ENCODE data around the gene GPR35.

DNA sequence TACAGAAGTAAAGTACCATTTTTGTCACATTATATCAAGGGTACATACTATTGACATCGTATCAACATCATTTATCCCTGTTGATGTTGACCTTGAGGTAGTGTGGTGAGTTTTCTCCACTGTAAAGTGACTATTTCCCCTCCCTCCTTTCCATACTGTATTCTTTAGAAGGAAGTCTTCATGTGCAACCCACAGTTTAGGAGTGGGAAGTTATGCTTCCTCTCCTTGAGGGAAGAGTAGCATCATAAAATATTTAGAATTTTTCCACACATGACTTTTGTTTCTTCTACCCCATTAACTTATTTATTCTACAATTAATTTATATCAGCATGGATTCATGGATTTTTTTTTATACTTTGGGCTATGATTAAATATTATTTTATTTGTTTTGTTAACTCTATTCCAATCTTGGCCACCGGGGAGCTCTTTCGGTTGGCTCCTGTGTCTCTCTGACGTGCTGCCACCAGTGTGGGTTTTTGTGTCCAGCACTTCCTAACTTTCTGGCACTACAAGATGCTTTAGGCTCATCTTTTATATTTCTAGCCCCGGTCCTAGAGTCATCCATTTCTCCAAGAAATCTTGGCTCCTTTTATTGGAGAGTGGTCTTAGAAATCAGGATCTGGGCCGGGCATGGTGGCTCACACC lies 38.4 kb downstream of the GPR35 start:
- TF ChIP-seq CTCF (conservative IDR thresholded peaks at IDR 0.05) (no peak), ZFX (IDR thresholded peaks at IDR 0.05) (no peak)
